ENCODE data around the gene PSMB7. TPM values are rescaled to one million over a fixed set of nuclear protein-coding genes. Genes with fewer than 3 reads are reported as not detected.

PSMB7 gene
- total RNA-seq, 2 experiments from 2014 or later: 69.3 to 71.7 TPM

DNA sequence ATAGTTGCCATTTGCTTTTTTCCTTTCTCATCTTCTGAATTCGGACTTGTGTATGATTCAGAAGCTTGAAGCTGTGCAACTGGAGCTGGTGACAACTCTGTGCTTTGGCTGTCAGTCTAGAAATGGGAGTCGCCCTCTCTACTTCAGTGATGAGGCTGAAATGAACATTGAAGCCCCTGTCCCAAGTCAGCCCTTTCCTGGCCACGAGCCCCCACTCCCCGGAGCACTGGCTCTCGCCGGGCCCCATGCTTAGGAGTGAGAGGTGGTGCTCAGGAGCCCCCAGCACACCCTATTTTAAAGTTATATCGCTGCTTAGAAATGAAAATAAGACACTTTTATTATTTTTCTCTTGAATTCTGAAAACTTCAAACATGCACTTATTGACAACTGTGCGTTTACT lies 66.0 kb downstream of the PSMB7 start:
- Histone ChIP-seq H3K9me3 (ENCODE audit: control insufficient read depth in 1 of 2, insufficient read depth in 1 of 2, low read length in 2 of 2) (no peaks in the 10 kb centered on the region), H3K36me3 (ENCODE audit: insufficient read depth, low read length) (peaks cover 50% of the 10 kb centered on the region), H3K27ac (ENCODE audit: low read depth in 1 of 2, low read length in 2 of 2) (no peak overlapping the region), H3K4me3 (ENCODE audit: low read length) (no peak overlapping the region), H3K4me1 (ENCODE audit: insufficient read depth, low read length) (no peaks in the 10 kb centered on the region), H3K27me3 (ENCODE audit: control insufficient read depth in 1 of 2, insufficient read depth in 2 of 2, low read length in 2 of 2) (no peaks in the 10 kb centered on the region)
- intact Hi-C loops (cut with DNase I, micrococcal nuclease): no loop called here
- Mint-ChIP-seq H3K9me3 (no peaks in the 10 kb centered on the region), H3K27ac (no peak overlapping the region), H3K27me3 (no peaks in the 10 kb centered on the region), H3K36me3 (ENCODE audit: low read depth) (peaks cover 67% of the 10 kb centered on the region), H3K4me3 (no peak overlapping the region), H3K4me1 (ENCODE audit: low read depth) (no peaks in the 10 kb centered on the region)
- CTCF ChIA-PET: no interaction called here
- POLR2A ChIA-PET: no interaction called here
- DNase-seq (peak in 1 of 14 experiments; percentile 24), ATAC-seq (ENCODE audit: poor library complexity) (no peak)
- TF ChIP-seq, protein P1, sequence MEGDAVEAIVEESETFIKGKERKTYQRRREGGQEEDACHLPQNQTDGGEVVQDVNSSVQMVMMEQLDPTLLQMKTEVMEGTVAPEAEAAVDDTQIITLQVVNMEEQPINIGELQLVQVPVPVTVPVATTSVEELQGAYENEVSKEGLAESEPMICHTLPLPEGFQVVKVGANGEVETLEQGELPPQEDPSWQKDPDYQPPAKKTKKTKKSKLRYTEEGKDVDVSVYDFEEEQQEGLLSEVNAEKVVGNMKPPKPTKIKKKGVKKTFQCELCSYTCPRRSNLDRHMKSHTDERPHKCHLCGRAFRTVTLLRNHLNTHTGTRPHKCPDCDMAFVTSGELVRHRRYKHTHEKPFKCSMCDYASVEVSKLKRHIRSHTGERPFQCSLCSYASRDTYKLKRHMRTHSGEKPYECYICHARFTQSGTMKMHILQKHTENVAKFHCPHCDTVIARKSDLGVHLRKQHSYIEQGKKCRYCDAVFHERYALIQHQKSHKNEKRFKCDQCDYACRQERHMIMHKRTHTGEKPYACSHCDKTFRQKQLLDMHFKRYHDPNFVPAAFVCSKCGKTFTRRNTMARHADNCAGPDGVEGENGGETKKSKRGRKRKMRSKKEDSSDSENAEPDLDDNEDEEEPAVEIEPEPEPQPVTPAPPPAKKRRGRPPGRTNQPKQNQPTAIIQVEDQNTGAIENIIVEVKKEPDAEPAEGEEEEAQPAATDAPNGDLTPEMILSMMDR (IDR thresholded peaks at IDR 0.05): no peak

DNA sequence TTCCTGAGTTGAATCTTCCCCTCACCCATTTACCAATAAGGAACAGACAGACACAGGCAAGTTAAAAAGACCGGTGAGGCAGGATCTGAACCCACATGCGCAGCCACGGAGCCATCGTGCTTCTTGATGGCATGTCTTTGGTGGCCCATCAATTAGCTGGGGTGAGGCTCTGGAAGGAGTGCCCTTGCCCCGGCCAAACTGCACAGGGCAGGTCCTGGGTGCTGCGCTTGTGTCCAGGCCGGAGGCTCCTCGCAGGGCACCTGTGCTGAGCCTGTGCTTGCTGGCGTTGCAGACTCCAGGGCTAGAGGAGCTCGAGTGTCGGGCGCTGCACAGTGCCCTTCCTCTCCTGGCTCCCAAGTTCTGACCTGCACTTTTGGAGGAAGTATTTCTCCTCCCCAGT lies 66.4 kb downstream of the PSMB7 start:
- H3K4me3 Mint-ChIP-seq: no peak overlapping the region
- peaks cover 62% of the 10 kb centered on the region for H3K36me3 Mint-ChIP-seq (ENCODE audit: low read depth)
- no peak overlapping the region for H3K27ac ChIP-seq (ENCODE audit: low read depth in 1 of 2, low read length in 2 of 2)
- H3K27ac Mint-ChIP-seq: no peak overlapping the region
- no peak overlapping the region for H3K4me3 ChIP-seq (ENCODE audit: low read length)
- H3K4me1 ChIP-seq (ENCODE audit: insufficient read depth, low read length): no peaks in the 10 kb centered on the region
- ChIA-PET CTCF (no interaction called here), POLR2A (no interaction called here)
- peaks cover 46% of the 10 kb centered on the region for H3K36me3 ChIP-seq (ENCODE audit: insufficient read depth, low read length)
- no peaks in the 10 kb centered on the region for H3K9me3 Mint-ChIP-seq
- H3K4me1 Mint-ChIP-seq (ENCODE audit: low read depth): no peaks in the 10 kb centered on the region
- no peaks in the 10 kb centered on the region for H3K9me3 ChIP-seq (ENCODE audit: control insufficient read depth in 1 of 2, insufficient read depth in 1 of 2, low read length in 2 of 2)
- ATAC-seq (ENCODE audit: poor library complexity): no peak
- intact Hi-C loops (cut with DNase I, micrococcal nuclease): no loop called here
- H3K27me3 Mint-ChIP-seq: no peaks in the 10 kb centered on the region
- DNase-seq: peak in 1 of 14 experiments; percentile 28
- TF ChIP-seq, protein P1 (IDR thresholded peaks at IDR 0.05): no peak
- H3K27me3 ChIP-seq (ENCODE audit: control insufficient read depth in 1 of 2, insufficient read depth in 2 of 2, low read length in 2 of 2): no peaks in the 10 kb centered on the region

DNA sequence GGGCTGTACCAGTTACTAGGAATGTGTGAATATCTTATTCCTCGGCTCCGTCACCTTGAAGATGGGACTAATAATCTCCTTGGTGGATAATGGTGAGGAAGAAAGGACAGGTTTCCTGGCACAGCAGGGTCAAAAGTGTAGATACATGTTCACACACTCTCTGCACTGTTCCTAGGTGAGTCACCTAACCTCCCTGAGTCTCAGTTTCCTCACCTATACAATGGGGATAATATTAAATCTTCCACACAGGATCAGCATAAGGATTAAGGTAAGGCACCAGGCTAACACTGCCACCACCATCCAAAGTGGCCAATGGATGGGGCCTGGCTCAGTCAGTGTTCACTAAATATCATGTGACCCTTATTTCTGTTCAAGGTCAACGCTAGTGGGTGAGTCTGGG lies 66.9 kb downstream of the PSMB7 start:
- TF ChIP-seq, protein P1 (IDR thresholded peaks at IDR 0.05): no peak
- no peak for DNase-seq
- H3K4me1 ChIP-seq (ENCODE audit: insufficient read depth, low read length): no peaks in the 10 kb centered on the region
- no peaks in the 10 kb centered on the region for H3K27me3 ChIP-seq (ENCODE audit: control insufficient read depth in 1 of 2, insufficient read depth in 2 of 2, low read length in 2 of 2)
- peaks cover 41% of the 10 kb centered on the region for H3K36me3 ChIP-seq (ENCODE audit: insufficient read depth, low read length)
- no peak overlapping the region for H3K4me3 ChIP-seq (ENCODE audit: low read length)
- CTCF ChIA-PET: no interaction called here
- H3K9me3 Mint-ChIP-seq: no peaks in the 10 kb centered on the region
- no peaks in the 10 kb centered on the region for H3K9me3 ChIP-seq (ENCODE audit: control insufficient read depth in 1 of 2, insufficient read depth in 1 of 2, low read length in 2 of 2)
- ATAC-seq (ENCODE audit: poor library complexity): no peak
- no peaks in the 10 kb centered on the region for H3K4me1 Mint-ChIP-seq (ENCODE audit: low read depth)
- H3K27me3 Mint-ChIP-seq: no peaks in the 10 kb centered on the region
- H3K27ac Mint-ChIP-seq: no peak overlapping the region
- H3K27ac ChIP-seq (ENCODE audit: low read depth in 1 of 2, low read length in 2 of 2): no peak overlapping the region
- POLR2A ChIA-PET: no interaction called here
- intact Hi-C loops (cut with DNase I, micrococcal nuclease): no loop called here
- no peak overlapping the region for H3K4me3 Mint-ChIP-seq
- peaks cover 58% of the 10 kb centered on the region for H3K36me3 Mint-ChIP-seq (ENCODE audit: low read depth)

Measured in CD4-positive, alpha-beta T cell (primary cell).